SK-N-SH (cell line): ENCODE data around the gene NUTF2.

Experiments
- CTCF ChIP-seq: fragments of 200-600 bp; sonication (generic); IDR thresholded peaks from 2 replicates; pipeline ENCODE4 v1.6.1; 2017; ENCODE audit warnings: antibody characterized with exemption, mild to moderate bottlenecking, moderate library complexity
- PBX3 ChIP-seq: IDR thresholded peaks from 2 replicates; pipeline ENCODE4; 2012
- POLR2AphosphoS5 ChIP-seq: IDR thresholded peaks from 2 replicates; pipeline ENCODE4 v1.6.1; 2012; ENCODE audit warnings: low read depth, low read length

GRCh38 chr16:67917852-67918236 is 71.1 kb downstream of the NUTF2 start:
- TF ChIP-seq PBX3 (peak; percentile 85), POLR2AphosphoS5 (no peak), CTCF (no peak)
